Urothelium cell line (cell line): Measurements from ENCODE around the gene CTNND2.

Source experiments
- DNase-seq: peaks from one replicate; pipeline ENCODE4 v3.0.0; 2011; ENCODE audit warnings: low spot score, mixed read lengths
- FAIRE-seq: peaks from 2 replicates; lab custom pipeline; 2011; peaks lifted over from hg19 to GRCh38; lab: Jason Lieb, UNC

The CTNND2 gene

DNA sequence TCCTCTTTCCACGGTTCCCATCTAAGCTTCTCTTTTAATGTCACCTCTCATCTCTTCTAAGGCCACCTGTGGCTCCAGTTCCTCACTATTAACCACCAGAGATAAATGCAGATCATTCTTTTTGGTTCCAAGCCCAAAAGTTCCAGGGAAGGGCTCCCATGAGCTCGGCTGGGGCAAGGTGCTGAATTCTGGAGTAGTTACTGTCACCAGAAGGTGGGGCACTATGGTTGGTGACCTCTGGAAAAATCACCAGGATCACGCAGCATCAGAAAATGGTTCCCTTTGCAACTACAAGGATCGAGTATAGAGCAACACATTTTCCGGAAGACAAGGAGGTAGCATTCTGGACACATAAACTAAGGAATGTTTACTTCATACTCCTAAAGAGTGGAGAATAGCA is 614.5 kb downstream of the CTNND2 start:
- no peak for DNase-seq
- FAIRE-seq: no peak

DNA sequence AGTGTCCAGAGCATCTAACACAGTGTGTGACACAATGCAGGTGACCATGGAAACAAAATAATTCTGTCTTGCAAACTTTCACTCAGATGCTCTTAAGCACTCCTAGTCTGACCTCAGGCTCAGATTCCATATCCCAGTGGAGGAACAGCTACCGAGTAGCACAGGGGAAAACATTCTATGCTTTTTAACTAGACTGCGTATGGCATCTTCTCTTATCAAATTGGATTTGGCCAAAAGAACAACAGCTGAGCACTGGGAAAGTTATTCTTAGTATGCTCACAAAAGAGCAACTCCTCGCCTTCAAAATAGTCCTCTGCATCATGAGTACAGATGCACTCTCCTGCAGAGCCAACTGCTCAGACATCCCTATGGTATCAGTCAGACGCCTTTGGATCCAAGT is 615.0 kb downstream of the CTNND2 start:
- FAIRE-seq: no peak
- no peak for DNase-seq

- FAIRE-seq: peak; percentile 35
Observed at GRCh38 chr5:11281842-11282241, 622.4 kb downstream of the CTNND2 start.

DNA sequence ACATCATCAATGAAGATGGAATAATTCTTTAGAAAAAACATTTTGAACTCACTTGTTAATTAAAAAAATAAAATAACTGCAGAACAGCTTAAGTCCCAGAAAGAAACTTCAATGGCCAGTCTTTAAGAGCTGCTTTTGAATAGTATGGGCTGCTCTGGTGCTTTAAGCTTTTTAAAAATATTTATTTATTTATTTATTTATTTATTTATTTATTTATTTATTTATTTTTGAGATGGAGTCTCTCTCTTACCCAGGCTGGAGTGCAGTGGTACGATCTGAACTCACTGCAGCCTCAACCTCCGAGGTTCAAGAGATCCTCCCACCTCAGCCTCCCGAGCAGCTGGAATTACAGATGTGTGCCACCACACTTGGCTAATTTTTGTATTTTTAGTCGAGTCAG is 626.9 kb downstream of the CTNND2 start:
- DNase-seq (no peak), FAIRE-seq (no peak)

More at GRCh38 chr5:11281842-11282241, 622.4 kb downstream of the CTNND2 start:
- no peak for DNase-seq

DNA sequence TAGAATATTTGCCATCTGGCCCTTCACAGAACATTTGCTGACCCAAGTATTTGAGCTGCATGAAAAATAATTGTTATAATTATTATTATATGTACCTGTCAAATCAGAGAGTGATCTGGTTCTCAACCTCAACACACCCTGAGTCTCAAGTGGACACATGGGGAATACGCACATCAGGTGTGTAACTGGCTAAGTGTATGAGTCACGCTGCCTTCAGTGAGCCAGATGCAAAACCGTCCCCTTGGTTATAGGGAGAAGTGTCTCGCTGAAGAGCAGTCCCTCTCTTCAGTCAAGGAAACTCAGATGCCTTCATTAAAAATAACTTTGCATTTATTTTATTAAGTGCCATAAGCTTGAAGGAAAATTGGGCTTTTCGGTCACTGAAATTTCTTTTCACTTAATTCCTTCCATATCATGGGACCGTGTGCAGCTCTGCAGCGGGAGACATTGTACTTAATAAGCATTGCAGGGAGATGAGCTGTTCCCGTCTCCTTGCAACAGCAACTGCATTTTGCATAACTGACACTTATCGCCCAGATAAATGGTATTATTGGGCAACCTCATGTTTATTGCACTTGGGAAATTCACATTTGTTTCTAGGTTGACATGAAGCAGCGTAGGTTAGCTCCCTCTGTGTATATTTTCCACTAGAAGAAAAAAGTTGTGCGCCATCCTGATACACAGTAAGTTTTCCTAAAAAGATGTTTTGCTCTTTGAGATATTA is 630.9 kb downstream of the CTNND2 start:
- DNase-seq (no peak), FAIRE-seq (no peak)

- FAIRE-seq (no peak), DNase-seq (no peak)
Observed at GRCh38 chr5:11269515-11269914, 634.7 kb downstream of the CTNND2 start.

GRCh38 chr5:11268891-11269290 is 635.4 kb downstream of the CTNND2 start:
- no peak for FAIRE-seq
- no peak for DNase-seq

DNA sequence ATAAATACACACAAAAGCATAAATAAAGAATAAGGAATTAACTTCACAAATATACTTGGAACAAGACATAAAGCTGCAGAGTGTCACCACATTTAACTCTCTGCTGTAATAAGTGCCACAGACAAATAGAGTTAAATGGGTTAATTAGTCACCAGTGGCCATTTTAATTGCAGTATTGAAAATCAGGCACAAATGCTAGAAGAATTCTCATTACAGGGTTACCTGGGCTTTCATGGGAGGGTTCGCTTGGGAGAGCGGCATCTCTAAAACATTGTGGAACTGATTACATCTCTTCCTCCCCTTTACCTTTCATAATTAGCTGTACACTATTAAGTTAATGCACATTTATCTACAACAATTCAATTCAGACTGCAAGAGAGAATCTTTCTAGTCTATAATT is 637.9 kb downstream of the CTNND2 start:
- FAIRE-seq: no peak
- no peak for DNase-seq

- FAIRE-seq: no peak
Observed at GRCh38 chr5:11261241-11261640, 643.0 kb downstream of the CTNND2 start.

DNA sequence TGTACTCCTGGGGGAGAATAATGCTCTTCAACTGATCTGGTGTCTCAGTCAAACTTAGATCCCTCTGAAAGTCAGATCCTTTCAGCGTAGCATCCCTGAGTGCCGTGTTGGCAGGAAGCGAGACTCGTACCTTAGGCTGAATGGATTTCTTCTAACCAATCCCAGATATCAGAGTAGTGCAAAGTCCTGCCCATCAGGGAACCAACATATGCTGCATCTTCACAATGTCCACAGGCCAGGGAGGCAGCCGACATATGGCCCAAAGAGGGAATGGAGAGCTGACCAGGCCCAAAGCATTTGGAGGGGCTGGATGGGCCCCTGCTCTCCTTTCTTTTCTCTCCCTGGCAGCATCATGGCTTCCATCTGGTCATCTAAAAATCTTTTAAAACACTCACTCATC is 646.2 kb downstream of the CTNND2 start:
- DNase-seq: no peak
- no peak for FAIRE-seq

More at GRCh38 chr5:11261241-11261640, 643.0 kb downstream of the CTNND2 start:
- no peak for DNase-seq

GRCh38 chr5:11252523-11252922 is 651.7 kb downstream of the CTNND2 start:
- no peak for DNase-seq
- no peak for FAIRE-seq

DNA sequence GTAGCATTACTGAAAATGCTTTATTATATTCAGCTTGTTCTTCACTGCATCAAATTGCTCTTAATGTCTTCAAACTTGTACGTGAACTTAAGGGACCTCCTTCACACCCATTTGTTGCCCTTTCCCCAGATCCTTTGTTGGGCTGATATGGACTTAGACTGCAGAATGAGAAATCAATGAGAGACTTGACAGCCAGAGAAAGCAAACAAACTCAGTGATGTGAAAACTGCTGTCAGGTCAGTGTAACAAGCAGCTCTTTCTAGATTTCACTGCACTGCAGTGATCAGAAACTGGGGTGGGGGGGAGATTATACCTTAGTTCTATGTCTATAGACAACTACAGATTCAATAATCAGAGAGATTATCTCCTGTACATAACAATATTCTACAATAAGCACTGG is 652.2 kb downstream of the CTNND2 start:
- no peak for FAIRE-seq

GRCh38 chr5:11251247-11251646 is 653.0 kb downstream of the CTNND2 start:
- peak; percentile 73 for DNase-seq
- peak; percentile 56 for FAIRE-seq

More for the DNA sequence above, 652.2 kb downstream of the CTNND2 start:
- DNase-seq: no peak

DNA sequence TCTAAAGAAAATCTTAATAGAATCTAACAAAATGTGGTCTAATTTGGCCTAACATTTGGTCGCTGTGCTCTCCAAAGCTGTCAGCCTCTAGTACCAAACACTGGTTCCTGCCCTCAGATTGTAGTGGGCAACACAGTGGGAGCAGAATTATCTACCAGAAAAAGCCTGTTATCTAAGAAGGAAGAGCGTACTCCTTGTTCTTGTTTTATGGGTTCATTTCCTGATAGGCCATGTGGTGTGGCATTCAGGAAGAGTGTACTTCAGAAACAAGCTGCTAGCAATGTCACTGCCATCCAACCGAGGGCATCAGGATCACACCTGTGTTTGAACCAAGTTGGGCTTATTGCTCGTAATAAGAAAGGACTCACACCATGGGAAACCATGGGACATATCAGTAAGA is 655.3 kb downstream of the CTNND2 start:
- DNase-seq: no peak
- FAIRE-seq: no peak

DNA sequence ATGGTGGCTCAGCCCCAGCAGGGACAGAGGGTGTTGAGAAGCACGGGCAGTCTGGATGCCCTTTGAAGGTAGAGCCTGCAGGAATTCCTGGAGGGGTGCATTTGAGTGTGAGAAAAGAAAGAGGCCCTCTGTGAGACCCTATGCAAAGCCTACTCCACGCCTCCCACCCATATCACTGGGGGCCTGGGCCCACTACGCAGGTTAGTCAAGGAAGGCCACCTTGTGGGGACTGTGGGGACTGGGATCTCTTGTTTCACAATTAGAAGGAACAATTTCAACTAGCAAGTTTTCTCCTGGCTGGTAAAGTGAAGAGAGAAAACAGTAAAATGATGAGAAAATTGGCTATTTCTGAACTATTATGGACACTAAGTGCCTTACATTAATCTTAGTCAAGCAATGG is 657.0 kb downstream of the CTNND2 start:
- FAIRE-seq: no peak
- no peak for DNase-seq

DNA sequence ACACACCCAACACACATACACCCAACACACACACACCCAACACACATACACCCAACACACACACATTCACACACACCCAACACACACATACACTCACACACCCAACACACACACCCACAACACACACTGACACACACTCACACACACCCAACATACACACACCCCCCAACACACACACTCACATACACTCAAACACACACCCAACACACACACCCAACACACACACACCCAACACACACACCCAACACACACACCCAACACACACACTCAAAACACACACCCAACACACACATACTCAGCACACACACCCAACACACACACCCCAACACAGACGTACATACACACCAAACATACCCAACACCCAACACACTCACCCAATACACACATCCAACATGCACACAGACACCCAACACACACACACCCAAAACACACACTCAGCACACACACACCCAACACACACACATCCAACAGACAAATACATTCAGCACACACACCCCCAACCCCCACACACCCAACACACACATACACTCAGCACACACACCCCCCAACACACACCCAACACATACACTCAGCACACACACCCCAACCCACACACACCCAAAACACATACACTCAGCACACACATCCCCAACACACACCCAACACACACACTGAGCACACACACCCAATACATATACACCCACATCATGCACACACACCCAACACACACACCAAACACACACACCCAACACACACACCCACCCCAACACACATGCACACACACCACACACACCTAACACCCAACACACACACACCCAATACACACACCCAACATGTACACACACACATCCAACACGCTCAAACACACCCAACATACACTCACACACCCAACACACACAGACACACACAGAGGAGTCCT is 663.7 kb downstream of the CTNND2 start:
- no peak for FAIRE-seq
- DNase-seq: no peak

DNA sequence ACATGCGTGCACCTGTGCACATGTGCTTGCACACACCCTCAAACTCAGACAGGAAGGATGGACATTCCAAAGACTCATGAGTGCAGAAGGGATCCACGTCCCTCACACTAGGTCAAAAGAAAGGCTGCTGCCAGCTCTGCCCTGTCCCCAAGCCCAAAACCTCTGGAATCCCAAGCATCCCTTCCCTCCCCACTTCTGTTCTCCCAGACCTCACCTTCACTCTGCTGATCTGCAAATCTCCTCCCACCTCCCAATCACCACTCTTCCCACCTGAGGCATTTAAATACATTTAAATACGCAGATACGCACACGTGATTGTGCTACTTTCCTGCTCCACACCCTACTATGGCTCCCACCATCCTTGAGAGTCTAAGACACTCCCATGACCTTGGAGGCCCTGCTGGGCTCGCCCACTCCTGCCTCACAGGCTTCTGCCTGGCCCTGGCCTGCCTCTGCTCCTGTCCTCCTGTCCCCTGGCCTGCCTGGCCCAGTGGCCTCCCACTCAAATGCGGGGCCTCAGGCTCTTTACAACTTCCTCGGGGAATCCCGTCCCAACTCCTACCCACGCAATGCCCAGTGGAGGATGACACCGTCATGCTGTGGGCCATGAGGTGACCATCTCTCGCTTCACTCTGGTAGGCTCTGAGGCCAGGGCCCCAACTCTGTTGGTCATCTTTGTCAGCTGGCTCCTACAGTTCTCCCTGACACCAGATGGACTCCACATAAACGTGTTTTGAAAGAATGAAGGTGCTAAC is 664.8 kb downstream of the CTNND2 start:
- no peak for FAIRE-seq

DNA sequence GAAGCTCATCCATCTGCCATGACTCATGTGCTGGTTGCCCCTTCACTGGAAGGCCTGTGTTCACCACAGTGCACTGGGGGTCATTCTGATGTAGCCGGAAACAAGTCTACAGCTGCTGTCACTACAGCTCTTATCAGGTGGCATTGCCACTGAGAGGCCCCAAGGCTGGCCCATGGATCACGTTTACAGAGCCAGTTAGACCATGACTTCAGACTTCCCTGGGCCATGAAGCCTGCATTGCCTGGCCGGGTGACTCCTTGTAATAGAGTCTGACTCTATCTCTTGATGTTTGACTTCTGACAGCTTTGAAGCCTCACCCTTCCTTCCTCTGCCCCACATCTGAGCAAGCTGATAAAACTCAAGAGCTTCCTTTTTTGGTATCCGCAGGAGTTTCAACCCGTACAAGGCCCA is 669.7 kb downstream of the CTNND2 start:
- no peak for DNase-seq
- no peak for FAIRE-seq

More for the DNA sequence above, 664.8 kb downstream of the CTNND2 start:
- peak; percentile 35 for DNase-seq

DNA sequence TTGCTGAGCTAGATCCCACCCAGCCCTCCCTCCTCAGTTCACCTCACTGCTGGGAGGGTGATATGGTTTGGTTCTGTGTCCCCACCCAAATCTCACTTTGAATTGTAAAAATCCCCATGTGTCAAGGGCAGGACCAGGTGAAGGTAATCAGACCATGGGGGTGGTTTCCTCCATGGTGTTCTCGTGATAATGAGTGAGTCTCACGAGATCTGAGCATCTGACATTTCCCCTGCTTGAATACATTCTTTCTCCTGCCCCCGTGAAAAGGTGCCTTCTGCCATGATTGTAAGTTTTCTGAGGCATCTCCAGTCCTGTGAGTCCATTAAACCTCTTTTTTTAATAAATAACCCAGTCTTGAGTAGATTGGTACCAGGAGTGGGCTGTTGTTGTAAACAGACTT is 673.4 kb downstream of the CTNND2 start:
- no peak for DNase-seq
- no peak for FAIRE-seq

GRCh38 chr5:11227064-11227463 is 677.2 kb downstream of the CTNND2 start:
- no peak for FAIRE-seq
- no peak for DNase-seq
